Natural killer cell (primary cell): ENCODE measurements around the gene SPIRE1. TPM values are rescaled to one million over a fixed set of nuclear protein-coding genes. Genes with fewer than 3 reads are reported as not detected.

ENCODE experiments used
- ATAC-seq, 3 donors: fragments of 150-1000 bp in 2 of 3; fragments of 200-7000 bp in 1 of 3; cut with Tn5 transposase; 1 replicate in 1 of 3; 2 replicates in 2 of 3; pipeline ENCODE4 v1.10.0; 2021; ENCODE audit warnings: mild to moderate bottlenecking in 2 of 3, moderate library complexity in 2 of 3
- DNase-seq, 2 donors: peaks; one replicate each; pipeline versions ENCODE4 v3.0.0 to v3.0.0-alpha.2; 2013 to 2021; ENCODE audit warnings: mixed read lengths in 1 of 2
- H3K27ac ChIP-seq: one replicate; pipeline ENCODE4 v1.5.1; 2013; ENCODE audit warnings: mild to moderate bottlenecking, low read length
- H3K27me3 ChIP-seq: one replicate; pipeline ENCODE4 v1.6.1; 2013; ENCODE audit warnings: low read length; ENCODE audit not compliant: control insufficient read depth, insufficient read depth
- H3K36me3 ChIP-seq: one replicate; pipeline ENCODE4 v1.6.1; 2013; ENCODE audit warnings: low read length; ENCODE audit not compliant: control insufficient read depth, insufficient read depth
- H3K4me1 ChIP-seq: one replicate; pipeline ENCODE4 v1.6.1; 2013; ENCODE audit warnings: low read length; ENCODE audit not compliant: control insufficient read depth, insufficient read depth
- H3K4me3 ChIP-seq: one replicate; pipeline ENCODE4 v1.5.1; 2013; ENCODE audit warnings: low read length
- H3K9me3 ChIP-seq: one replicate; pipeline ENCODE4 v1.6.1; 2013; ENCODE audit warnings: low read length; ENCODE audit not compliant: control insufficient read depth, insufficient read depth
- H3K27ac Mint-ChIP-seq, 2 donors: one replicate each; pipeline ENCODE4 v1.8.0; 2022; ENCODE audit warnings: mild to moderate bottlenecking in 2 of 2, mixed read lengths in 2 of 2, moderate library complexity in 1 of 2
- H3K27me3 Mint-ChIP-seq, 2 donors: one replicate each; pipeline ENCODE4 v1.8.0; 2022; ENCODE audit warnings: low read depth in 2 of 2, mixed read lengths in 2 of 2
- H3K36me3 Mint-ChIP-seq: one replicate; pipeline ENCODE4 v1.8.0; 2022; ENCODE audit warnings: mixed read lengths
- H3K4me1 Mint-ChIP-seq, 2 donors: one replicate each; pipeline ENCODE4 v1.8.0; 2022; ENCODE audit warnings: mixed read lengths in 2 of 2
- H3K4me3 Mint-ChIP-seq: one replicate; pipeline ENCODE4 v1.8.0; 2022; ENCODE audit warnings: mild to moderate bottlenecking, moderate library complexity, mixed read lengths
- H3K9me3 Mint-ChIP-seq, 2 donors: one replicate each; pipeline ENCODE4 v1.8.0; 2022; ENCODE audit warnings: mixed read lengths in 2 of 2
- WGBS: methylation state at CpG from one replicate; pipeline ENCODE4 v1.1.7; 2013; ENCODE audit warnings: missing lambda C conversion rate; ENCODE audit not compliant: insufficient coverage; 5-methylcytosine and 5-hydroxymethylcytosine counted together
- intact Hi-C: fragments of 100-400 bp; cut with micrococcal nuclease; formaldehyde crosslinking; loops from one replicate; pipeline ENCODE4 v1.14.2; 2022
- total RNA-seq, 4 donors: library from RNA; stranded (reverse); fragments of 120-200 nt in 1 of 4; gene quantifications; one replicate each; pipeline versions ENCODE4 v1.2.3 to v1.2.4, GENCODE V29; 2013 to 2022
- TF ChIP-seq, protein P1 (sequence below): fragments of 200-600 bp; IDR thresholded peaks from one replicate; pipeline ENCODE4 v1.8.0; 2022; ENCODE audit warnings: antibody characterized with exemption

The SPIRE1 gene
- total RNA-seq = 1 to 10 TPM; 4.8 to 6.7 (median 5.4) TPM
- total RNA-seq (2013) = 4.1 TPM

DNA sequence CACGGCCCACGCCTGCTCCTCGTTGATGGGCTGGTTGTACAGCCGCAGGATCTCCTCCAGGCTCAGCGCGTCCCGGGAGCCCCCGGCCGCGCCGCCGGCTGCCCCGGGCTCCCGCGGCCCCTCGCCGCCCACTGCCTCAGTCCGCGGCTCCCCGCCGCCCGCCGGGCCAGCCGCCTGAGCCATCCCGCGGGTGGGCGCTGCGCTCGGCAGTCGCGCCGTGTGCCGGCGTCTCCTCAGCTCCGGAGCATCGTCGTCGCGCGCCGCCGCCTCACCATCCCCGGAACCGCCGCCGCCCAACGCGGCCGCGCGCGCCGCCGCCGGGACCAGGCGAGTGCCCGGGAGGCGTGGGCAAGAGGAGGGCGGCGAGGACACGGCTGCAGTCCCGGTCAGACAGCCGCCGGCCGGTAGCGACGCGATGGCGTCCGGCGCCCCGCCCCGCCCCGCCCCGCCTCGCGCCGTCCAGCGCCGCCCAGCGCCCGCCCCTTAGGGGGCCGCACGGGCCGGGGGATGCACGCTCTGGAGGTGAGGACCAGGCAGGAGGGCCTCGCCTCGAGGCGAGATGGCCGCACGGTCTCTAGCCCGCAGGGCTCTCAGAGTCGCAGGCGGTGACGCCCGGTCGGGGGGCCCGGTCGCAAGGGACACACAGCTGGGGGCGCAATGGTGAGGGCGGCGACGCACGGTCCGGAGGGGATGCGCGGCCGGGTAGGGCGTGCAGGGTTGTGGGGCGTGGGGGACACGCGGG, at the start of gene SPIRE1:
SPIRE1 (minus strand) TSS at position 424 of the 742 bp plus-strand sequence; CDS start at position 183, 241 bp downstream.
- Mint-ChIP-seq H3K4me3 (peak within 1 kb of the TSS; percentile 93), H3K27me3 (peaks cover 0 to 3% of the 10 kb centered on the region in 2 donors), H3K4me1 (peaks cover 11 to 12% of the 10 kb centered on the region in 2 donors), H3K27ac (peak within 1 kb of the TSS; percentile 49 to 75), H3K36me3 (no peaks in the 10 kb centered on the region), H3K9me3 (no peaks in the 10 kb centered on the region)
- H3K27ac ChIP-seq = peak within 1 kb of the TSS; percentile 31
- no peaks in the 10 kb centered on the region for H3K9me3 ChIP-seq
- TF ChIP-seq, protein P1, sequence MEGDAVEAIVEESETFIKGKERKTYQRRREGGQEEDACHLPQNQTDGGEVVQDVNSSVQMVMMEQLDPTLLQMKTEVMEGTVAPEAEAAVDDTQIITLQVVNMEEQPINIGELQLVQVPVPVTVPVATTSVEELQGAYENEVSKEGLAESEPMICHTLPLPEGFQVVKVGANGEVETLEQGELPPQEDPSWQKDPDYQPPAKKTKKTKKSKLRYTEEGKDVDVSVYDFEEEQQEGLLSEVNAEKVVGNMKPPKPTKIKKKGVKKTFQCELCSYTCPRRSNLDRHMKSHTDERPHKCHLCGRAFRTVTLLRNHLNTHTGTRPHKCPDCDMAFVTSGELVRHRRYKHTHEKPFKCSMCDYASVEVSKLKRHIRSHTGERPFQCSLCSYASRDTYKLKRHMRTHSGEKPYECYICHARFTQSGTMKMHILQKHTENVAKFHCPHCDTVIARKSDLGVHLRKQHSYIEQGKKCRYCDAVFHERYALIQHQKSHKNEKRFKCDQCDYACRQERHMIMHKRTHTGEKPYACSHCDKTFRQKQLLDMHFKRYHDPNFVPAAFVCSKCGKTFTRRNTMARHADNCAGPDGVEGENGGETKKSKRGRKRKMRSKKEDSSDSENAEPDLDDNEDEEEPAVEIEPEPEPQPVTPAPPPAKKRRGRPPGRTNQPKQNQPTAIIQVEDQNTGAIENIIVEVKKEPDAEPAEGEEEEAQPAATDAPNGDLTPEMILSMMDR = no peak
- no peaks in the 10 kb centered on the region for H3K27me3 ChIP-seq
- peak; percentile 71 to 78 (median 75) for ATAC-seq
- DNase-seq = peak; percentile 29 to 67
- H3K4me3 ChIP-seq = peak within 1 kb of the TSS; percentile 37
- peaks cover 7% of the 10 kb centered on the region for H3K4me1 ChIP-seq
- no peaks in the 10 kb centered on the region for H3K36me3 ChIP-seq
- intact Hi-C loops = no loop called here
- WGBS = under 1% methylated on average over 112 of the region's 112 CpGs

DNA sequence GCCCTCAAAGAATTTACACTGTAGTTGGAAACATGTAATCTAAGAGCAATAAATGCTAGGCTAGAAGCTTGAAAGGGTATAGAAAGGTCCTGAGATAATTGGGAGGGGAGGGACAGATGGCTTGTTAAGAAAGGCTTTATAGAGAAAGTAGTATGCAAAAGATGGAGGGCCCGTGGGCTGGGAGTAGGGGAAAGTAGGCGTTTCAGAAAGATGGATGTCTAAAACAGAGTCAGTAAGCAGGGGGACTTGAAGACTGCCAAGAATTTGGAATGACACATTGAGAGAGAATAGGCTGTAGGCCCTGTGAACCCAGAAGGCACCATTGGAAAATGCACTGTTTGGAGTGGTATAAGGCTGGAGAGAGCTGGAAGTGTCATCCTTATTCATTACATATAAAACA, 45.8 kb upstream of the SPIRE1 start:
- 2% methylated on average over 2 of the region's 2 CpGs for WGBS
- Histone ChIP-seq H3K9me3 (no peaks in the 10 kb centered on the region), H3K27me3 (no peaks in the 10 kb centered on the region), H3K4me1 (peaks cover 20% of the 10 kb centered on the region), H3K27ac (peak overlapping the region; percentile 99), H3K4me3 (peak overlapping the region; percentile 99), H3K36me3 (peaks cover 17% of the 10 kb centered on the region)
- H3K4me3 Mint-ChIP-seq = peak overlapping the region; percentile 99
- peak overlapping the region; percentile 94 to 99 for H3K27ac Mint-ChIP-seq
- no peaks in the 10 kb centered on the region for H3K9me3 Mint-ChIP-seq
- H3K36me3 Mint-ChIP-seq = no peaks in the 10 kb centered on the region
- ATAC-seq (no peak), DNase-seq (peak in 1 of 2 donors; percentile 29)
- H3K27me3 Mint-ChIP-seq = no peaks in the 10 kb centered on the region
- TF ChIP-seq, protein P1 = no peak
- intact Hi-C loops = loop anchor here (5.0 kb wide), 1 partner anchor 326 kb away; the partner anchor contains the start of gene AFG3L2
- peaks cover 41 to 48% of the 10 kb centered on the region in 2 donors for H3K4me1 Mint-ChIP-seq

DNA sequence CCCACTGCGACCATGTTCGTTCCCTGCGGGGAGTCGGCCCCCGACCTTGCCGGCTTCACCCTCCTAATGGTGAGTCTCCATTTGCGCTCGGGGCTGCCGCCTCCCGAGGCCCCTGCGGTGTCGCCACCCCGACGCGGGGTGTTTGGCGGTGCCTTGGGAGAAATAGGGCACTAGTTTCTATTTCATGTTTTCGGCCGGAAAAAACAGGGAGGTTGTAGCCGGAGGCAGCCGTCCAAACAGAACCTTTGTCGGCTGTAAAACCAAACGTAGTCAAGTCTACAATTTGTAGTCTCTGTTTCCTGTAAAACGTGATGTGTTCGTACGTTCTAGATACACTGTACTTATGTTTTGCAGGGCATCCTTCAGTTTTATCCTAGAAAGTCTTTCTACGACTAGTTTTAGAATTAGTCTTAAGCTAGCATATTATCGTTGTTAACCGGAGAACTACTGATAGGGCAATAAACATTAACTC, 45.2 kb upstream of the SPIRE1 start:
- Histone ChIP-seq H3K4me3 (peak overlapping the region; percentile 99), H3K4me1 (peaks cover 20% of the 10 kb centered on the region), H3K9me3 (no peaks in the 10 kb centered on the region), H3K36me3 (peaks cover 19% of the 10 kb centered on the region), H3K27me3 (no peaks in the 10 kb centered on the region), H3K27ac (peak overlapping the region; percentile 99)
- H3K4me1 Mint-ChIP-seq = peaks cover 41 to 48% of the 10 kb centered on the region in 2 donors
- no peaks in the 10 kb centered on the region for H3K36me3 Mint-ChIP-seq
- ATAC-seq = peak; percentile 50 to 67 (median 57)
- peak overlapping the region; percentile 99 for H3K4me3 Mint-ChIP-seq
- no peak for DNase-seq
- TF ChIP-seq, protein P1 = no peak
- intact Hi-C loops = loop anchor here (5.0 kb wide), 1 partner anchor 326 kb away; the partner anchor contains the start of gene AFG3L2
- WGBS = 0% methylated on average over 28 of the region's 28 CpGs
- peak overlapping the region; percentile 94 to 99 for H3K27ac Mint-ChIP-seq
- H3K9me3 Mint-ChIP-seq = no peaks in the 10 kb centered on the region
- no peaks in the 10 kb centered on the region for H3K27me3 Mint-ChIP-seq
